ENCODE results near the gene PLEKHH1.

PLEKHH1 gene

DNA sequence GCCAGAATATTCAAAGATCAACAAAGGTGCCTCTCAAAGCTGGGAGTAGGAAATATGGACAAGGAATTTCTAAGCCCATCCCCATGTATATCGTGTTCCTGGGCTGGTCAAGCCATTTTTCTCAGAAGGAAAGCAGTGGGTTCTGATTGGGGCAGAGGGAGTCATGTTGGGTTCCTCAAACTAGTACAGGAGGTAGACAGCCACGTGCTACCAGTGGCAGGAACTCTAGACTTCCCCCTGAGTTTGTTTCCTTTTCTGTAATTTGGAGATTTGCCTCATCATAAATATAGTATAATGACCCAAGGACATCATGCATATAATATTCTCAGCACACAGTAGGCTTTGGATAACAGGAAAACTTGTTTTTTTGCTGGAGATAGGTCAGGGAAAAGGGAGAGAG lies 16.4 kb upstream of the PLEKHH1 start:
- Histone ChIP-seq H3K4me1 (ENCODE audit: control insufficient read depth, low read depth, low read length) (no peaks in the 10 kb centered on the region), H2AK5ac (ENCODE audit: low read length) (no peak overlapping the region), H2BK120ac (ENCODE audit: low read depth, low read length) (no peak overlapping the region), H4K5ac (ENCODE audit: low read length) (no peak overlapping the region), H3K4me2 (ENCODE audit: low read length) (no peak overlapping the region), H3K23ac (ENCODE audit: low read length) (no peak overlapping the region), H3K56ac (ENCODE audit: low read length) (no peak overlapping the region), H3K36me3 (ENCODE audit: control insufficient read depth, insufficient read depth, low read length) (no peaks in the 10 kb centered on the region), H3K27me3 (ENCODE audit: insufficient read depth, low read length, poor library complexity) (peaks cover 14% of the 10 kb centered on the region), H2BK5ac (ENCODE audit: low read length) (no peak overlapping the region), H3K4ac (ENCODE audit: low read depth, low read length) (no peak overlapping the region), H3K79me1 (ENCODE audit: low read length) (no peaks in the 10 kb centered on the region), H4K8ac (ENCODE audit: low read depth, low read length) (no peak overlapping the region), H3K79me2 (ENCODE audit: control insufficient read depth, insufficient read depth, low read length) (no peaks in the 10 kb centered on the region), H3K27ac (ENCODE audit: low read depth, low read length) (no peak overlapping the region), H3K18ac (ENCODE audit: low read length) (no peak overlapping the region), H3K4me3 (ENCODE audit: low read length) (no peak overlapping the region), H3K9ac (ENCODE audit: low read length) (no peak overlapping the region), H2BK15ac (replicated peaks; ENCODE audit: low read depth) (no peak overlapping the region)
- no peak for DNase-seq
- no CpG with 5 or more reads among the region's 2 CpGs for WGBS (ENCODE audit: extremely low coverage, insufficient coverage, low lambda C conversion rate)

DNA sequence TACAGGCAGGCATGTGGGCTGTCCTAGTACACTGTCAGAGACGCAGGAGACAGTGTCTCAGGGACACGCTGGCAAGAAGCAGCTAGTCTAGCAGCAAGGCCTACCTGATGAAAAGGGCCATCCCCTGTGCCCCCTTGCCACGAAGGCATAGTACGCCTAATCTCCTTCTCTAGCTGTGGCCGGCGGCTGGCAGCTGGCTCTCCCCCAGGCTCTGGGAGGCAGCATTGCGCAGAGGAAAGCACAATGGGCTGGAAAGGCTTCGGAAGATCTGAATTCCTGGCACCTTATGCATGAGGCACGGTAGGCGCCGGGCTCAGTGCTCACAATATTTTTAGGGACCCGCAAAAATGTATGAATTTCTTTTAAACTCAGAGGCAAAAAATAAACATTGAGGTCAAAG lies 16.0 kb upstream of the PLEKHH1 start:
- Histone ChIP-seq H2BK15ac (replicated peaks; ENCODE audit: low read depth) (no peak overlapping the region), H4K8ac (ENCODE audit: low read depth, low read length) (no peak overlapping the region), H3K4me2 (ENCODE audit: low read length) (no peak overlapping the region), H3K9ac (ENCODE audit: low read length) (no peak overlapping the region), H3K18ac (ENCODE audit: low read length) (no peak overlapping the region), H2AK5ac (ENCODE audit: low read length) (no peak overlapping the region), H2BK5ac (ENCODE audit: low read length) (no peak overlapping the region), H3K27ac (ENCODE audit: low read depth, low read length) (no peak overlapping the region), H4K5ac (ENCODE audit: low read length) (no peak overlapping the region), H3K56ac (ENCODE audit: low read length) (no peak overlapping the region), H3K27me3 (ENCODE audit: insufficient read depth, low read length, poor library complexity) (peaks cover 14% of the 10 kb centered on the region), H3K4me3 (ENCODE audit: low read length) (no peak overlapping the region), H3K4me1 (ENCODE audit: control insufficient read depth, low read depth, low read length) (no peaks in the 10 kb centered on the region), H3K79me2 (ENCODE audit: control insufficient read depth, insufficient read depth, low read length) (no peaks in the 10 kb centered on the region), H3K23ac (ENCODE audit: low read length) (no peak overlapping the region), H3K4ac (ENCODE audit: low read depth, low read length) (no peak overlapping the region), H2BK120ac (ENCODE audit: low read depth, low read length) (no peak overlapping the region), H3K36me3 (ENCODE audit: control insufficient read depth, insufficient read depth, low read length) (no peaks in the 10 kb centered on the region), H3K79me1 (ENCODE audit: low read length) (no peaks in the 10 kb centered on the region)
- DNase-seq, result peak; percentile 51
- no CpG with 5 or more reads among the region's 12 CpGs for WGBS (ENCODE audit: extremely low coverage, insufficient coverage, low lambda C conversion rate)

DNA sequence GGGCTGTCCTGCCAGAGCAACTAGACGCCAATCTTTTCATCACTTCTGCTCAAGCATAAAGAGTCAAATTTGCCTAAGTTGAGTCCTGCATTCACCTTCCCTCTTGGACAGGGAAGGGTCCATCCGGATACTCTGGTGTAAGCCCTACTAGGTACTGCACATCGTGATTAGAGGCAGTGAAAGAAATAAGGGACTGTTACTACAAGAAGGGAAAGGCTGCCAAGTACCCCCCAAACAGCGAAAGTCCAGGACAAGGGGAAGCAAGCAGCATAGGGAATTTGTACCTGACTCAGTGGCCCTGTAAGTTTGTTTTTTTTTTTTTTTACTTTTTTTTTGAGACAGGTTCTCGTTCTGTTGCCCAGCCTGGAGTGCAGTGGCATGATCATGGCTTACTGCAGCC lies 13.7 kb upstream of the PLEKHH1 start:
- Histone ChIP-seq H3K4me2 (ENCODE audit: low read length) (no peak overlapping the region), H3K4me1 (ENCODE audit: control insufficient read depth, low read depth, low read length) (no peaks in the 10 kb centered on the region), H4K5ac (ENCODE audit: low read length) (no peak overlapping the region), H3K36me3 (ENCODE audit: control insufficient read depth, insufficient read depth, low read length) (no peaks in the 10 kb centered on the region), H3K23ac (ENCODE audit: low read length) (no peak overlapping the region), H3K79me2 (ENCODE audit: control insufficient read depth, insufficient read depth, low read length) (no peaks in the 10 kb centered on the region), H3K27ac (ENCODE audit: low read depth, low read length) (no peak overlapping the region), H3K56ac (ENCODE audit: low read length) (no peak overlapping the region), H2AK5ac (ENCODE audit: low read length) (no peak overlapping the region), H3K27me3 (ENCODE audit: insufficient read depth, low read length, poor library complexity) (peaks cover 14% of the 10 kb centered on the region), H3K4me3 (ENCODE audit: low read length) (no peak overlapping the region), H2BK15ac (replicated peaks; ENCODE audit: low read depth) (no peak overlapping the region), H2BK120ac (ENCODE audit: low read depth, low read length) (no peak overlapping the region), H2BK5ac (ENCODE audit: low read length) (no peak overlapping the region), H4K8ac (ENCODE audit: low read depth, low read length) (no peak overlapping the region), H3K79me1 (ENCODE audit: low read length) (no peaks in the 10 kb centered on the region), H3K4ac (ENCODE audit: low read depth, low read length) (no peak overlapping the region), H3K18ac (ENCODE audit: low read length) (no peak overlapping the region), H3K9ac (ENCODE audit: low read length) (no peak overlapping the region)
- DNase-seq, result no peak
- WGBS (ENCODE audit: extremely low coverage, insufficient coverage, low lambda C conversion rate), result no CpG with 5 or more reads among the region's 5 CpGs

DNA sequence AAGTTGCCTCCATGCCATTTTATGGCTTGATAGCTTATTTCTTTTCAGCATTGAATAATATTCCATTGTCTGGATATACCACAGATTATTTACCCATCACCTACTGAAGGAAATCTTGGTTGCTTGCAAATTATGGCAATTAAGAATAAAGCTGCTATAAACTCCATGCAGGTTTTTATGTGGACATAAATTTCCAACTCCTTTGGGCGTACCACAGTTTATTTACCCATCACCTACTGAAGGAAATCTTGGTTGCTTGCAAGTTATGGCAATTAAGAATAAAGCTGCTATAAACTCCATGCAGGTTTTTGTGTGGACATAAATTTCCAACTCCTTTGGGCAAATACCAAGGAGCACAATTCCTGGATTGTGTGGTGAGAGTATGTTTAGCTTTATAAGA lies 12.6 kb upstream of the PLEKHH1 start:
- no peak overlapping the region for H2BK120ac ChIP-seq (ENCODE audit: low read depth, low read length)
- H3K23ac ChIP-seq (ENCODE audit: low read length), result no peak overlapping the region
- H3K4me3 ChIP-seq (ENCODE audit: low read length), result no peak overlapping the region
- H3K4me1 ChIP-seq (ENCODE audit: control insufficient read depth, low read depth, low read length), result no peaks in the 10 kb centered on the region
- no peak overlapping the region for H2AK5ac ChIP-seq (ENCODE audit: low read length)
- no peaks in the 10 kb centered on the region for H3K36me3 ChIP-seq (ENCODE audit: control insufficient read depth, insufficient read depth, low read length)
- H4K8ac ChIP-seq (ENCODE audit: low read depth, low read length), result no peak overlapping the region
- H3K18ac ChIP-seq (ENCODE audit: low read length), result no peak overlapping the region
- H3K4me2 ChIP-seq (ENCODE audit: low read length), result no peak overlapping the region
- H4K5ac ChIP-seq (ENCODE audit: low read length), result no peak overlapping the region
- no peak overlapping the region for H3K4ac ChIP-seq (ENCODE audit: low read depth, low read length)
- H2BK15ac ChIP-seq (replicated peaks; ENCODE audit: low read depth), result no peak overlapping the region
- no peak for DNase-seq
- H2BK5ac ChIP-seq (ENCODE audit: low read length), result no peak overlapping the region
- peaks cover 8% of the 10 kb centered on the region for H3K27me3 ChIP-seq (ENCODE audit: insufficient read depth, low read length, poor library complexity)
- H3K9ac ChIP-seq (ENCODE audit: low read length), result no peak overlapping the region
- no peak overlapping the region for H3K27ac ChIP-seq (ENCODE audit: low read depth, low read length)
- H3K79me2 ChIP-seq (ENCODE audit: control insufficient read depth, insufficient read depth, low read length), result no peaks in the 10 kb centered on the region
- no CpG with 5 or more reads among the region's 1 CpG for WGBS (ENCODE audit: extremely low coverage, insufficient coverage, low lambda C conversion rate)
- H3K79me1 ChIP-seq (ENCODE audit: low read length), result no peaks in the 10 kb centered on the region
- H3K56ac ChIP-seq (ENCODE audit: low read length), result no peak overlapping the region

DNA sequence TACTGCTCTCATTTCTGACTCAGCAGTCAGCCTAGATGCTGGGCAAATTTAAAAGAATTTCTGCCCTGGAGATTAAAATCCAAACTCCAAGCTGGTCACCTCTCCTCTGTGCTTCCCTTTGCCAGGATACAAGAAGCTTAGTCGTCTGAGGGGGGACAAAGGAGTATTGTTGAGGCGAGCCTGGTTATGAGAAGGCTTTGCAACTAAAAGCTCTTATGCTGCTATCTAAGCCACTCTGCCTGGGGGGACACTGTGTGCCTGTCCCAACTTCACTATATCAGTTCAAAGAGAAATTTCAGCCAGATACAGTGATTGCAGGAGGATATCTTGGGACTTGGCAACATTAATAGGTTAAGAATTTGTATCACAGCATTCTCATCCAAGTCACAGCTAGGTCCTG lies 10.8 kb upstream of the PLEKHH1 start:
- H3K4me2 ChIP-seq (ENCODE audit: low read length), result no peak overlapping the region
- H4K5ac ChIP-seq (ENCODE audit: low read length), result no peak overlapping the region
- WGBS (ENCODE audit: extremely low coverage, insufficient coverage, low lambda C conversion rate), result no CpG with 5 or more reads among the region's 2 CpGs
- DNase-seq, result no peak
- H3K27ac ChIP-seq (ENCODE audit: low read depth, low read length), result no peak overlapping the region
- no peak overlapping the region for H2AK5ac ChIP-seq (ENCODE audit: low read length)
- no peak overlapping the region for H3K23ac ChIP-seq (ENCODE audit: low read length)
- no peak overlapping the region for H2BK5ac ChIP-seq (ENCODE audit: low read length)
- H3K9ac ChIP-seq (ENCODE audit: low read length), result no peak overlapping the region
- no peak overlapping the region for H4K8ac ChIP-seq (ENCODE audit: low read depth, low read length)
- no peak overlapping the region for H3K4me3 ChIP-seq (ENCODE audit: low read length)
- no peaks in the 10 kb centered on the region for H3K4me1 ChIP-seq (ENCODE audit: control insufficient read depth, low read depth, low read length)
- no peaks in the 10 kb centered on the region for H3K36me3 ChIP-seq (ENCODE audit: control insufficient read depth, insufficient read depth, low read length)
- no peak overlapping the region for H2BK120ac ChIP-seq (ENCODE audit: low read depth, low read length)
- no peak overlapping the region for H3K56ac ChIP-seq (ENCODE audit: low read length)
- H3K27me3 ChIP-seq (ENCODE audit: insufficient read depth, low read length, poor library complexity), result no peaks in the 10 kb centered on the region
- H3K18ac ChIP-seq (ENCODE audit: low read length), result no peak overlapping the region
- H2BK15ac ChIP-seq (replicated peaks; ENCODE audit: low read depth), result no peak overlapping the region
- H3K79me2 ChIP-seq (ENCODE audit: control insufficient read depth, insufficient read depth, low read length), result no peaks in the 10 kb centered on the region
- H3K79me1 ChIP-seq (ENCODE audit: low read length), result no peaks in the 10 kb centered on the region
- H3K4ac ChIP-seq (ENCODE audit: low read depth, low read length), result no peak overlapping the region

DNA sequence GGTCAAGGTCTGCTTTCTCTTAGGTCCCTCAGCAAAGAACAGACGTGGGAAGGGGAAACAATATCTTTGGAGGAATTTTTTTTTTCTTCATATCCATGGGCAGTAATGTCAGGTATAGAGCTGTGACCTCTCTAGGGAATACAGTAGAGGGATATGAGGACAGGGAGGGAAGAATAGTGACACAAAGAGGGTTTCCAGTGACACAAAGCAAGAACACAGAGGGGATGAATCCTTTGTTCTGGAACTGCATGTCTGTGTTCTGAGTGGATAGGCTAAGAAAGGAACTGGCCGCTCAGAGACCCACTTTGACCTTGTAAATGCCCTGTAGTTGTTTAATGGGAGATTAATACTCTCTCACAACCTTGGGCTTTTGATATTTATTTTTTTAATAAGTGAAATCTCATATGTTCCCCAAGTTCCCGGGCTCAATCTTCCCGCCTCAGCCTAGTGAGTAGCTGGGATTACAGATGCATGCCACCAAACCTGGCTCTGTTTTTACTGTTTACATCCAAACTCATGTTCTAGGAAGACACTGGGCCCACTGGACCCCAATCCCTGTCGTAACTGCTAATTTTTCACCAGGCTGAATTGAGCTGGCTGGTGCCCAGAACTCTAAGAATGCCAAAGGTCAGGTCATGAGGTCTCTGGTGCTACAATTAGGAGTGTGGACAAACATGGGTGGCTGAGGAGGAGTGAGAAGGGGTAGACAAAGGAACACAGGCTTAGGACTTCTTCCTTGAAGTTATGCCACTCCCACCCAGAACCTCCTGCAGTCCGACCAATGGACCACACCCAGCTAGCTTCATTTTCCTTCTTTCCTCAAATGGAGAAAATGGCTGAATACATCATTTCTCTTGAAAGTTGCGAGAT lies 9.1 kb upstream of the PLEKHH1 start:
- no peak overlapping the region for H3K4me2 ChIP-seq (ENCODE audit: low read length)
- no peak for DNase-seq
- no CpG with 5 or more reads among the region's 7 CpGs for WGBS (ENCODE audit: extremely low coverage, insufficient coverage, low lambda C conversion rate)

More for the DNA sequence above, 9.1 kb upstream of the PLEKHH1 start:
- H4K5ac ChIP-seq (ENCODE audit: low read length), result no peak overlapping the region
- H3K4ac ChIP-seq (ENCODE audit: low read depth, low read length), result no peak overlapping the region
- H3K79me1 ChIP-seq (ENCODE audit: low read length), result no peaks in the 10 kb centered on the region
- H3K18ac ChIP-seq (ENCODE audit: low read length), result no peak overlapping the region
- no peaks in the 10 kb centered on the region for H3K36me3 ChIP-seq (ENCODE audit: control insufficient read depth, insufficient read depth, low read length)
- no peak overlapping the region for H3K9ac ChIP-seq (ENCODE audit: low read length)
- no peak overlapping the region for H3K4me3 ChIP-seq (ENCODE audit: low read length)
- no peak overlapping the region for H3K27ac ChIP-seq (ENCODE audit: low read depth, low read length)
- no peaks in the 10 kb centered on the region for H3K4me1 ChIP-seq (ENCODE audit: control insufficient read depth, low read depth, low read length)
- H3K79me2 ChIP-seq (ENCODE audit: control insufficient read depth, insufficient read depth, low read length), result no peaks in the 10 kb centered on the region
- no peak overlapping the region for H3K56ac ChIP-seq (ENCODE audit: low read length)
- H2BK120ac ChIP-seq (ENCODE audit: low read depth, low read length), result no peak overlapping the region
- H2AK5ac ChIP-seq (ENCODE audit: low read length), result no peak overlapping the region
- no peaks in the 10 kb centered on the region for H3K27me3 ChIP-seq (ENCODE audit: insufficient read depth, low read length, poor library complexity)
- H2BK5ac ChIP-seq (ENCODE audit: low read length), result no peak overlapping the region
- H3K23ac ChIP-seq (ENCODE audit: low read length), result no peak overlapping the region
- no peak overlapping the region for H4K8ac ChIP-seq (ENCODE audit: low read depth, low read length)
- H2BK15ac ChIP-seq (replicated peaks; ENCODE audit: low read depth), result no peak overlapping the region
